ENCODE data around the gene SART3. TPM values are rescaled to one million over a fixed set of nuclear protein-coding genes. Genes with fewer than 3 reads are reported as not detected.

SART3 gene
- total and polyA plus RNA-seq, 2 of the 8 experiments (the other 6 are each of a cell fraction or from before 2014, with no cell fraction given) = 16.0 to 103 TPM

GRCh38 chr12:108563136-108563803 lies 2.3 kb upstream of the SART3 start (continued):
- TF ChIP-seq CTCF (IDR thresholded peaks at IDR 0.05; ENCODE audit: control extremely low read depth in 1 of 3, insufficient read depth in 1 of 3, low read depth in 1 of 3, low read length in 3 of 3) (peak; percentile 78 to 82 (median 81)), SIN3A (conservative IDR thresholded peaks at IDR 0.05 in 1 of 2, IDR thresholded peaks at IDR 0.05 in 1 of 2; ENCODE audit: low read depth in 1 of 2, low read length in 2 of 2) (peak in 1 of 2 experiments; percentile 59; a peak in 2 of 4 replicates), CBX8 (IDR thresholded peaks at IDR 0.05; ENCODE audit: borderline replicate concordance, low read depth, low read length) (no peak), CHD7 (IDR thresholded peaks at IDR 0.05; ENCODE audit: insufficient replicate concordance, low read length) (peak; percentile 94), CEBPB (IDR thresholded peaks at IDR 0.05; ENCODE audit: low read depth, low read length) (peak; percentile 21; the same call in 1 of the 2 replicates), HDAC2 (IDR thresholded peaks at IDR 0.05; ENCODE audit: borderline replicate concordance in 1 of 2, low read depth in 2 of 2, low read length in 2 of 2) (peak in 1 of 2 experiments; percentile 47; a peak in 1 of 4 replicates)

All from H1 (cell line).